GM12878 (cell line): Measurements from ENCODE around the gene HEYL. TPM values are rescaled to one million over a fixed set of nuclear protein-coding genes. Genes with fewer than 3 reads are reported as not detected.

Experiments
- ATAC-seq: fragments of 200-7000 bp; cut with Tn5 transposase; 3 replicates; pipeline ENCODE4 v1.9.1; 2020; ENCODE audit warnings: mild to moderate bottlenecking, moderate library complexity
- BruUV-seq: library from RNA; stranded (reverse); fragments of 400-500 nt; replicated peaks from 2 replicates; lab custom pipeline; 2021; lab: Mats Ljungman, UMichigan
- CTCF ChIA-PET: fragments of 300-600 bp; sonication (Branson Sonifier 250); formaldehyde crosslinking; extraction: SDS; loops from one replicate; lab custom pipeline; 2021; ENCODE audit warnings: inconsistent platforms; lab: Yijun Ruan, JAX
- POLR2A ChIA-PET: fragments of 350-600 bp; formaldehyde crosslinking; extraction: SDS; loops from one replicate; lab custom pipeline; 2021; ENCODE audit warnings: inconsistent platforms; lab: Charles Lee
- RAD21 ChIA-PET: fragments of 300-600 bp; sonication (Branson Sonifier 250); formaldehyde crosslinking; loops from one replicate; lab custom pipeline; 2023; ENCODE audit warnings: antibody characterized with exemption; ENCODE audit not compliant: unreplicated experiment; lab: Charles Lee
- SMC1A ChIA-PET: fragments of 300-600 bp; sonication (Branson Sonifier 250); formaldehyde crosslinking; loops from one replicate; lab custom pipeline; 2023; ENCODE audit not compliant: unreplicated experiment, uncharacterized antibody; lab: Charles Lee
- DNase-seq: peaks from one replicate; pipeline ENCODE4 v3.0.0-alpha.2; 2011; ENCODE audit warnings: low read depth, low spot score
- FAIRE-seq: peaks from 3 replicates; lab custom pipeline; 2011; peaks lifted over from hg19 to GRCh38; lab: Jason Lieb, UNC
- H2AFZ ChIP-seq: 2 replicates; pipeline ENCODE4 v1.6.0; 2011; ENCODE audit warnings: low read depth, low read length, control low read depth; ENCODE audit not compliant: control insufficient read depth
- H3K27ac ChIP-seq: 2 replicates; pipeline ENCODE4 v1.5.1; 2011; ENCODE audit warnings: control low read depth; ENCODE audit not compliant: control insufficient read depth, insufficient read depth
- H3K27me3 ChIP-seq, 2 experiments: replicated peaks in 1 of 2; 2 replicates each; pipeline versions ENCODE4 v1.6.0 to v1.6.1; 2011; ENCODE audit warnings: low read length in 1 of 2; ENCODE audit not compliant: control insufficient read depth in 2 of 2, insufficient read depth in 2 of 2
- H3K36me3 ChIP-seq, 2 experiments: 2 replicates each; pipeline ENCODE4 v1.5.1; 2011; ENCODE audit warnings: low read length in 1 of 2; ENCODE audit not compliant: control insufficient read depth in 2 of 2, insufficient read depth in 2 of 2
- H3K4me1 ChIP-seq: 2 replicates; pipeline ENCODE4 v1.6.1; 2011; ENCODE audit warnings: mild to moderate bottlenecking, low read length, moderate library complexity, mixed read lengths; ENCODE audit not compliant: control insufficient read depth, insufficient read depth
- H3K4me2 ChIP-seq: 2 replicates; pipeline ENCODE4 v1.6.0; 2011; ENCODE audit warnings: control low read depth; ENCODE audit not compliant: control insufficient read depth, insufficient read depth
- H3K4me3 ChIP-seq: fragments of 200-600 bp; sonication (generic); 2 replicates; pipeline ENCODE4 v1.5.1; 2016
- H3K79me2 ChIP-seq: 2 replicates; pipeline ENCODE4 v1.6.0; 2011; ENCODE audit warnings: low read length; ENCODE audit not compliant: control insufficient read depth, insufficient read depth
- H3K9ac ChIP-seq: 2 replicates; pipeline ENCODE4 v1.8.0; 2011; ENCODE audit warnings: low read length, control low read depth, mixed read lengths; ENCODE audit not compliant: control insufficient read depth, insufficient read depth
- H3K9me3 ChIP-seq: replicated peaks from 3 replicates; pipeline ENCODE4 v1.5.1; 2011; ENCODE audit warnings: mild to moderate bottlenecking, low read length; ENCODE audit not compliant: control insufficient read depth, insufficient read depth
- H4K20me1 ChIP-seq: 2 replicates; pipeline ENCODE4 v1.6.0; 2011; ENCODE audit not compliant: control insufficient read depth, insufficient read depth
- CHD1 ChIP-seq: IDR thresholded peaks from 2 replicates; pipeline ENCODE4 v1.6.1; 2012; ENCODE audit warnings: low read depth, low read length, improper control_type of control experiment
- EED ChIP-seq: sonication (generic); IDR thresholded peaks from 2 replicates; pipeline ENCODE4 v1.6.1; 2016; ENCODE audit warnings: antibody characterized with exemption, low read depth
- HSF1 ChIP-seq: fragments of 150-350 bp; IDR thresholded peaks from 2 replicates; pipeline ENCODE4 v1.6.1; 2014; ENCODE audit warnings: mild to moderate bottlenecking, low read depth, low read length
- MTA2 ChIP-seq: fragments of 450-650 bp; IDR thresholded peaks from 2 replicates; pipeline ENCODE4 v1.6.1; 2016; ENCODE audit warnings: low read depth, mild to moderate bottlenecking, moderate library complexity
- NFIC ChIP-seq: IDR thresholded peaks from 2 replicates; pipeline ENCODE4 v1.6.1; 2012; ENCODE audit warnings: low read depth, mild to moderate bottlenecking, inconsistent platforms, low read length, moderate library complexity
- NRF1 ChIP-seq: conservative IDR thresholded peaks from 2 replicates; pipeline ENCODE4 v1.6.1; 2011; ENCODE audit warnings: mild to moderate bottlenecking, low read depth, low read length, improper control_type of control experiment
- PAX5 ChIP-seq: IDR thresholded peaks from 2 replicates; pipeline ENCODE4 v1.6.1; 2011; ENCODE audit warnings: low read depth, low read length, borderline replicate concordance
- PBX3 ChIP-seq: IDR thresholded peaks from 2 replicates; pipeline ENCODE4 v1.6.1; 2011; ENCODE audit warnings: mild to moderate bottlenecking, low read depth, low read length, moderate library complexity; ENCODE audit not compliant: insufficient replicate concordance
- POLR2AphosphoS5 ChIP-seq: IDR thresholded peaks from 2 replicates; pipeline ENCODE4 v1.6.1; 2011; ENCODE audit warnings: mild to moderate bottlenecking, low read length, inconsistent platforms
- STAT3 ChIP-seq: IDR thresholded peaks from 2 replicates; pipeline ENCODE4 v1.6.1; 2011; ENCODE audit warnings: low read depth, low read length, improper control_type of control experiment
- WGBS: methylation state at CpG from one replicate; pipeline ENCODE4 v1.1.6; 2016; ENCODE audit warnings: low lambda C conversion rate; ENCODE audit not compliant: insufficient replicate concordance, insufficient coverage; ENCODE audit errors: missing lambda C conversion rate; 5-methylcytosine and 5-hydroxymethylcytosine counted together
- in situ Hi-C: fragments of 300-500 bp; cut with MboI; formaldehyde crosslinking; loops from 9 replicates; pipeline ENCODE4 v1.14.3; 2018; ENCODE audit warnings: mixed read lengths
- intact Hi-C: fragments of 100-400 bp; cut with micrococcal nuclease; formaldehyde crosslinking; loops from one replicate; pipeline ENCODE4 v1.14.2; 2022; ENCODE audit not compliant: unreplicated experiment
- polyA plus RNA-seq, 11 experiments: library from polyadenylated mRNA; depleted of rRNA in 4 of 11; unstranded in 6 of 11; stranded (reverse) in 5 of 11; fragments of >200 nt; fragmentation: Nextera tagmentation in 4 of 11; fragmentation: Illumina TruSeq in 1 of 11; extraction: Ambion mirVana in 4 of 11; extraction: Trizol in 1 of 11; gene quantifications; 1 replicate in 1 of 11; 2 replicates in 10 of 11; pipeline versions ENCODE4 v1.2.1 to v1.2.3, GENCODE V29; 2011 to 2016; ENCODE audit warnings: inconsistent platforms in 2 of 11, missing spikeins in 2 of 11, low read depth in 1 of 11
- total RNA-seq, 4 experiments: library from RNA; depleted of rRNA in 3 of 4; stranded (reverse); fragments of >200 nt in 3 of 4; fragmentation: Illumina TruSeq in 1 of 4; extraction: Trizol in 1 of 4; gene quantifications; 2 replicates each; pipeline versions ENCODE4 v1.2.1 to v1.2.3, GENCODE V29; 2013 to 2021
- TF ChIP-seq, protein P1 (sequence below): IDR thresholded peaks from 2 replicates; pipeline ENCODE4 v1.6.1; 2011; ENCODE audit warnings: low read depth, mild to moderate bottlenecking, low read length, moderate library complexity, borderline replicate concordance; ENCODE audit errors: extremely low read depth
- TF ChIP-seq, protein P2 (sequence below): fragments of 450-650 bp; IDR thresholded peaks from 2 replicates; pipeline ENCODE4 v1.6.1; 2017; ENCODE audit warnings: antibody characterized with exemption, mild to moderate bottlenecking, moderate library complexity

The HEYL gene
- total and polyA plus RNA-seq, 10 of the 15 experiments (the other 5 are each of a cell fraction or from before 2014, with no cell fraction given), result under 0.01 to 0.04 TPM; not detected in 8

GRCh38 chr1:39625462-39626273, 13.8 kb downstream of the HEYL start:
- Histone ChIP-seq H3K36me3 (no peaks in the 10 kb centered on the region), H4K20me1 (no peaks in the 10 kb centered on the region), H3K27me3 (peaks cover 2% of the 10 kb centered on the region in 2 experiments; a peak in 3 of 4 replicates), H3K4me3 (no peak overlapping the region), H3K4me2 (no peak overlapping the region), H2AFZ (no peak overlapping the region), H3K9ac (no peak overlapping the region), H3K79me2 (no peaks in the 10 kb centered on the region), H3K27ac (no peak overlapping the region), H3K9me3 (no peaks in the 10 kb centered on the region), H3K4me1 (no peaks in the 10 kb centered on the region)
- no peak for FAIRE-seq
- CTCF ChIA-PET, result no interaction called here
- intact Hi-C loops (no loop called here), in situ Hi-C loops (no loop called here)
- no peak for DNase-seq
- ATAC-seq, result no peak; the same call in 1 of the 3 replicates
- TF ChIP-seq EED, result no peak
- TF ChIP-seq POLR2AphosphoS5, result no peak
- no peak for TF ChIP-seq STAT3
- no peak for TF ChIP-seq PBX3
- TF ChIP-seq, protein P1, sequence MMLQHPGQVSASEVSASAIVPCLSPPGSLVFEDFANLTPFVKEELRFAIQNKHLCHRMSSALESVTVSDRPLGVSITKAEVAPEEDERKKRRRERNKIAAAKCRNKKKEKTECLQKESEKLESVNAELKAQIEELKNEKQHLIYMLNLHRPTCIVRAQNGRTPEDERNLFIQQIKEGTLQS, result no peak
- TF ChIP-seq NFIC, result no peak
- TF ChIP-seq HSF1, result no peak
- TF ChIP-seq, protein P2, sequence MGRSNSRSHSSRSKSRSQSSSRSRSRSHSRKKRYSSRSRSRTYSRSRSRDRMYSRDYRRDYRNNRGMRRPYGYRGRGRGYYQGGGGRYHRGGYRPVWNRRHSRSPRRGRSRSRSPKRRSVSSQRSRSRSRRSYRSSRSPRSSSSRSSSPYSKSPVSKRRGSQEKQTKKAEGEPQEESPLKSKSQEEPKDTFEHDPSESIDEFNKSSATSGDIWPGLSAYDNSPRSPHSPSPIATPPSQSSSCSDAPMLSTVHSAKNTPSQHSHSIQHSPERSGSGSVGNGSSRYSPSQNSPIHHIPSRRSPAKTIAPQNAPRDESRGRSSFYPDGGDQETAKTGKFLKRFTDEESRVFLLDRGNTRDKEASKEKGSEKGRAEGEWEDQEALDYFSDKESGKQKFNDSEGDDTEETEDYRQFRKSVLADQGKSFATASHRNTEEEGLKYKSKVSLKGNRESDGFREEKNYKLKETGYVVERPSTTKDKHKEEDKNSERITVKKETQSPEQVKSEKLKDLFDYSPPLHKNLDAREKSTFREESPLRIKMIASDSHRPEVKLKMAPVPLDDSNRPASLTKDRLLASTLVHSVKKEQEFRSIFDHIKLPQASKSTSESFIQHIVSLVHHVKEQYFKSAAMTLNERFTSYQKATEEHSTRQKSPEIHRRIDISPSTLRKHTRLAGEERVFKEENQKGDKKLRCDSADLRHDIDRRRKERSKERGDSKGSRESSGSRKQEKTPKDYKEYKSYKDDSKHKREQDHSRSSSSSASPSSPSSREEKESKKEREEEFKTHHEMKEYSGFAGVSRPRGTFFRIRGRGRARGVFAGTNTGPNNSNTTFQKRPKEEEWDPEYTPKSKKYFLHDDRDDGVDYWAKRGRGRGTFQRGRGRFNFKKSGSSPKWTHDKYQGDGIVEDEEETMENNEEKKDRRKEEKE, result no peak
- TF ChIP-seq CHD1, result no peak
- no peak for TF ChIP-seq MTA2
- no peak for TF ChIP-seq PAX5
- TF ChIP-seq NRF1, result no peak
- RAD21 ChIA-PET, result no interaction called here
- no TSS peak for BruUV-seq
- POLR2A ChIA-PET, result no interaction called here
- SMC1A ChIA-PET, result no interaction called here
- 17% methylated on average over 11 of the region's 11 CpGs for WGBS
